Colonic mucosa (tissue), 4 donors: ENCODE data around the gene C11orf52. TPM values are rescaled to one million over a fixed set of nuclear protein-coding genes. Genes with fewer than 3 reads are reported as not detected.

Experiments
- DNase-seq: peaks from one replicate; pipeline ENCODE4 v3.0.0-alpha.2; 2020
- H3K27ac ChIP-seq: fragments of 200-600 bp; one replicate; pipeline ENCODE4 v1.8.0; 2021
- H3K27me3 ChIP-seq: fragments of 200-600 bp; one replicate; pipeline ENCODE4 v1.8.0; 2021
- H3K36me3 ChIP-seq: fragments of 200-600 bp; one replicate; pipeline ENCODE4 v1.8.0; 2021
- H3K4me1 ChIP-seq: fragments of 200-600 bp; one replicate; pipeline ENCODE4 v1.8.0; 2021; ENCODE audit warnings: mild to moderate bottlenecking
- H3K4me3 ChIP-seq: fragments of 200-600 bp; one replicate; pipeline ENCODE4 v1.8.0; 2021
- H3K9ac ChIP-seq, 2 donors: one replicate each; pipeline ENCODE4 v1.7.0; 2013; ENCODE audit warnings: control low read depth in 2 of 2, low read depth in 2 of 2, low read length in 2 of 2
- H3K9me3 ChIP-seq: fragments of 200-600 bp; one replicate; pipeline ENCODE4 v1.8.0; 2021
- intact Hi-C: fragments of 100-400 bp; cut with DNase I; formaldehyde crosslinking; loops from one replicate; pipeline ENCODE4 v1.14.1; 2022
- total RNA-seq, 2 donors: library from RNA; stranded (reverse); fragmentation: NEBNext Ultra II Directional in 1 of 2; extraction: Animal tissue kit (Norgen Biotek cat#: 25700) in 1 of 2; gene quantifications; one replicate each; pipeline ENCODE4 v1.2.1, GENCODE V29; 2021
- TF ChIP-seq, protein P1 (sequence below): fragments of 200-600 bp; IDR thresholded peaks from one replicate; pipeline ENCODE4 v1.8.0; 2022; ENCODE audit warnings: antibody characterized with exemption, mild to moderate bottlenecking
- donor health status: healthy.
- donor health status: DM: no; HTN: no; CAD: no.
- donor health status: DM: no; HTN: no; CAD: no.

C11orf52 gene, protein sequence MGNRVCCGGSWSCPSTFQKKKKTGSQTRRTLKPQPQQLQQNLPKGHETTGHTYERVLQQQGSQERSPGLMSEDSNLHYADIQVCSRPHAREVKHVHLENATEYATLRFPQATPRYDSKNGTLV
- total RNA-seq = 1 to 10 TPM; 7.3 to 8.8 TPM

DNA sequence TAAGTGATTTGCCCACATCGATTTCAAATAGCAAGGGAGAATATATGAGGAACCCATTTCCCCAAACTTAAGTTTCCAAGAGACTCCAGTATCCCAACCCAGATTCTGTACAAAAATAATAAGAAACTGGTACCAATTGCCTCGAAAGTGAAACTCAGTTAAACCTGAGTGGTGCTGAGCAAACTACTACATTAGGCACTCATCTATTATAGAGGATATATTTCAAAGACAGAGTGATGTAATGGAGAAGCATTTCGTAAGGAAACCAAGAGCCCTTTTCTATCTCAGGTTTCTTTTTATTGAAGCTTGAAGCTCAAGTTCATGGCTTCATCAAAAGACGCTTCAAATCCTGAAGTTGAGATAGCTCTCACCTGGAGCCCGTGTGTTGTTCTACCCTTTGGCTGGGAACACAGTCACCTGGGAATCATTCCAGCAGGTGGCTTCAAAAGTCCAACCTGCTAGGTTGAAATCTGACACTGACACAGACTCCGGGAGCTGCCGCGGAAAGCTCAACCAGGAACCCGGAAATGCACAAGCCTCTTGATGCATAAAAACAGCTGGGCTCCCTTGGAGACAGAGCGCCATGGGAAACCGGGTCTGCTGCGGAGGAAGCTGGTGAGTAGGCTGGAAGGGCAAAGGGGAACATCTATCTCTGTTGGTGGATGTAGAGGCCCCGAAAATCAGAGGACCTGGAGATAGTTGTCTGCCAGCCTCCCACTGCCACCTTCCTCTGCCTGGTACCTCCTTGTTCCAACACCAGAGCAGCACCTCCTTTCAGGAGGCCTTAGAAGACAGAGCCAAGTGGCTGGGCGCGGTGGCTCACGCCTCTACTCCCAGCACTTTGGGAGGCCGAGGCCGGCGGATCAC is at the start of gene C11orf52:
TSS of gene C11orf52 (plus strand) at position 524 of the 867 bp plus-strand sequence. CDS start at position 584, 60 bp downstream.
- no peaks in the 10 kb centered on the region for H3K9me3 ChIP-seq
- intact Hi-C loops = no loop called here
- TF ChIP-seq, protein P1, sequence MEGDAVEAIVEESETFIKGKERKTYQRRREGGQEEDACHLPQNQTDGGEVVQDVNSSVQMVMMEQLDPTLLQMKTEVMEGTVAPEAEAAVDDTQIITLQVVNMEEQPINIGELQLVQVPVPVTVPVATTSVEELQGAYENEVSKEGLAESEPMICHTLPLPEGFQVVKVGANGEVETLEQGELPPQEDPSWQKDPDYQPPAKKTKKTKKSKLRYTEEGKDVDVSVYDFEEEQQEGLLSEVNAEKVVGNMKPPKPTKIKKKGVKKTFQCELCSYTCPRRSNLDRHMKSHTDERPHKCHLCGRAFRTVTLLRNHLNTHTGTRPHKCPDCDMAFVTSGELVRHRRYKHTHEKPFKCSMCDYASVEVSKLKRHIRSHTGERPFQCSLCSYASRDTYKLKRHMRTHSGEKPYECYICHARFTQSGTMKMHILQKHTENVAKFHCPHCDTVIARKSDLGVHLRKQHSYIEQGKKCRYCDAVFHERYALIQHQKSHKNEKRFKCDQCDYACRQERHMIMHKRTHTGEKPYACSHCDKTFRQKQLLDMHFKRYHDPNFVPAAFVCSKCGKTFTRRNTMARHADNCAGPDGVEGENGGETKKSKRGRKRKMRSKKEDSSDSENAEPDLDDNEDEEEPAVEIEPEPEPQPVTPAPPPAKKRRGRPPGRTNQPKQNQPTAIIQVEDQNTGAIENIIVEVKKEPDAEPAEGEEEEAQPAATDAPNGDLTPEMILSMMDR = no peak
- H3K27ac ChIP-seq = peak within 1 kb of the TSS; percentile 89
- no peaks in the 10 kb centered on the region for H3K27me3 ChIP-seq
- peak within 1 kb of the TSS; percentile 21 for H3K4me3 ChIP-seq
- H3K36me3 ChIP-seq = no peaks in the 10 kb centered on the region
- DNase-seq = peak; percentile 87
- peak within 1 kb of the TSS in 1 of 2 donors; percentile 73 for H3K9ac ChIP-seq
- peaks cover 3% of the 10 kb centered on the region for H3K4me1 ChIP-seq

DNA sequence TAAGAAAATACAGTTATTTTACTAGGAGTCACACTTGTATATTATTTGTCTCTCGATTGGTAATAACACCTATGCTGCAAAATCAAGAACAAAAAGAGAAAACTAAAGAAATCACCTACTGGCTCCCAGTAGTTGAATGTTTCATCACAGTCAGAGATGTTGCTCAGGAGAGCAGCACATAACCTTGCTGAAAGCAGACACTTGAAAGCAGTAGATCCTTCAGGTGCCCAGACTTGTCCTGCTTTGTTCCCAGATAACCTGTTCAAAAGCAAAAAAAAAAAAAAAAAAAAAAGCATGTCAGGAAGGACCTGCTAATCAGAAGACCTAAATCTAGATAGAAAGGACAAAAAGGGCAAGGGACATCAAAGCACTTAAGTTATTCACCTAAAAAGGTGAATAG is 48.6 kb upstream of the C11orf52 start:
- no peak overlapping the region for H3K9ac ChIP-seq
- H3K4me1 ChIP-seq = peaks cover 5% of the 10 kb centered on the region
- no peaks in the 10 kb centered on the region for H3K36me3 ChIP-seq
- intact Hi-C loops = no loop called here
- H3K27ac ChIP-seq = no peak overlapping the region
- TF ChIP-seq, protein P1 = no peak
- H3K27me3 ChIP-seq = no peaks in the 10 kb centered on the region
- no peak overlapping the region for H3K4me3 ChIP-seq
- no peak for DNase-seq
- H3K9me3 ChIP-seq = no peaks in the 10 kb centered on the region

DNA sequence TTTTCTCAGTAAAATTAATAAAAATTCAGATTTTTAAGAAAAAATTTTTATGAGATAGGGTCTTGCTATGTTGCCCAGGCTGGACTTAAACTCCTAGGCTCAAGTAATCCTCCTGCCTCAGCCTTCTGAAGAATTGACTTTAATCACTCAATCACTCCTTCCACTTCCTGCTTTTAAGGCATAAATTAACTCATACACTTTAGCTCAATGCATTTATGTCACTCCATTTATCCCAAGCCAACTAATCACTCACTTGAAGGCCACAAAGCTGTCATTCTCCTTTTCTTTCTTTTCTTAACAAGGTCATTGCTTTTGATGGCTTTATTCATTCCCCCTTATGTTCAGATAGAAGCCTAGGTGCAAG is 48.2 kb upstream of the C11orf52 start:
- peak overlapping the region; percentile 56 for H3K27ac ChIP-seq
- peaks cover 5% of the 10 kb centered on the region for H3K4me1 ChIP-seq
- no peaks in the 10 kb centered on the region for H3K36me3 ChIP-seq
- peak overlapping the region; percentile 95 for H3K4me3 ChIP-seq
- TF ChIP-seq, protein P1 = no peak
- intact Hi-C loops = no loop called here
- peak overlapping the region; percentile 72 to 90 for H3K9ac ChIP-seq
- H3K9me3 ChIP-seq = no peaks in the 10 kb centered on the region
- no peaks in the 10 kb centered on the region for H3K27me3 ChIP-seq
- no peak for DNase-seq

DNA sequence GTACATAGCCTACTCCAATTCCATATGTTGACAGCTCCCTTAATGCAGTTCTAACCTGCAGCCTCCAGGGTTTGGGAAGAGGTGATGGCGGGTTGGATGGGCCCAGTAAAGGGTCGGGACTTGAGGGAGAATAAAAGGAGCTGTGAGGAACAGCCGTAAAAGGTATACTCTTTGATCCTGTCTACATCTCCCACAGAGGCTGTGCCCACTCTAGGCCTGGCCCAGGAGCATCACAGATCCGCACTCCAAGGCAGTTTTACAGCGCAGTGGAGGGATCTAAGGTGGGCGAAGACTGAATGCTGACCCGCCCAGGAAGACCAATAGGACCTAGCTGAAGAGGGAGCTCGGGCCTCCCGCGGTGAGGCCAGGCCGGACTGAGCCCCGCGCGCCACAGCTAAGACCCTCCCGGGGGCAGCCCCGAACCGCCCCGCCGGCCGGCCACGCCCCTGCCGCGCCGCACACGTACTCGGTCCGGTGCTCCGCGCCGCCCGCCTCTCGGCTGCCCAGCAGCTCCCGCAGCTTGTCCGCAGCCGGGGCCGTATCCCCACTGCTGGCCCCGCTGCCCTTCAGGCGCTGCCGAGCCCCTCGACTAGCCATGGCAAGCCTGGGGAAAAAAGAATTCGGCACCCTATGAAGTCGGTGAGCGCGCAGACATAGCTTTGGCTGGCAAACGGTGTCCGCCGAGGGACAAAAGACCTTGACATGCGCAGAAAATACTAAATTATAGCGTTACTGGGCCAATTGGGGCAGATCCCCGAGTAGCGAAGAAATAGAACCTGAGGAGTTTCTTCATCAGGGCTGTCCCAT is 47.6 kb upstream of the C11orf52 start, which contains the start of gene ALG9:
TSS of gene ALG9 (minus strand) at position 696 of the 807 bp plus-strand sequence. CDS start at position 597, 99 bp downstream.
- no peaks in the 10 kb centered on the region for H3K9me3 ChIP-seq
- intact Hi-C loops = no loop called here
- peak; percentile 92 for DNase-seq
- H3K27ac ChIP-seq = peak within 1 kb of the TSS; percentile 56
- H3K27me3 ChIP-seq = no peaks in the 10 kb centered on the region
- peak within 1 kb of the TSS; percentile 95 for H3K4me3 ChIP-seq
- H3K4me1 ChIP-seq = peaks cover 5% of the 10 kb centered on the region
- TF ChIP-seq, protein P1 = peak; percentile 23
- peak within 1 kb of the TSS; percentile 72 to 90 for H3K9ac ChIP-seq
- H3K36me3 ChIP-seq = no peaks in the 10 kb centered on the region

DNA sequence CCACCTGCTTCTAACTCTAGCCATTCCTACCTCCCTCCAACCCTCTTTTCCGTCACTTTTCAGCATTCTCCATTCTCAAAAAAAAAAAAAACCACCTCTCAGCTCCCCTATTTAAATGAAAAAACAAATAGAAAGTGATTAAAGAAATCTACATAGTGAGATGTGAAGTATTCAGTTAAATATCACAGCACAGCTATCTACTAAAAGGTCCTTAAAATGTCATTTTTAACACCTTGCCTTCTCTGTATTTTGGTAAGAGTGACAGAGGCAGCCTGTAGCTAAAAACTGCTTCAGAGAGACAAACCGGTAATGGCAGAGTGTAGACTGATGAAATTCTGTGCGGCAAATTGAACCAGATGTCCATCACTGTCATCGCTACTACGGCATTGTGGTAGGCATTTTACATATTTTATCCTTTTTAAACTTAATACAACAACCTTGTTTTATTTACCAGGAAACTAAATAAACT is 47.0 kb upstream of the C11orf52 start:
- Histone ChIP-seq H3K9me3 (no peaks in the 10 kb centered on the region), H3K9ac (peak overlapping the region; percentile 72 to 90), H3K4me1 (peaks cover 5% of the 10 kb centered on the region), H3K4me3 (peak overlapping the region; percentile 95), H3K27ac (peak overlapping the region; percentile 56), H3K36me3 (no peaks in the 10 kb centered on the region), H3K27me3 (no peaks in the 10 kb centered on the region)
- intact Hi-C loops = no loop called here
- TF ChIP-seq, protein P1 = no peak
- DNase-seq = no peak
